Measurements from ENCODE around the gene TMCC3. TPM values are rescaled to one million over a fixed set of nuclear protein-coding genes. Genes with fewer than 3 reads are reported as not detected.

Gene TMCC3
- total and polyA plus RNA-seq, 9 of the 15 experiments (the other 6 are each of a cell fraction or from before 2014, with no cell fraction given): not detected

GRCh38 chr12:94603434-94604365 lies 46.7 kb downstream of the TMCC3 start:
- H3K27me3 ChIP-seq (ENCODE audit: control insufficient read depth in 2 of 2, insufficient read depth in 2 of 2, low read length in 2 of 2): no peaks in the 10 kb centered on the region
- H3K4me1 ChIP-seq (replicated peaks in 1 of 2; ENCODE audit: control insufficient read depth in 2 of 2, insufficient read depth in 2 of 2, low read length in 2 of 2): no peaks in the 10 kb centered on the region
- H3K4me3 ChIP-seq: no peak overlapping the region
- no peak overlapping the region for H3K4me2 ChIP-seq (ENCODE audit: insufficient read depth, low read length)
- no peak overlapping the region for H3K27ac ChIP-seq (ENCODE audit: extremely low read depth, low read depth, low read length)
- POLR2A ChIA-PET: interaction anchor here (0.7 kb wide), 1 partner anchor 218 kb away, joined by 3 read pairs; no protein-coding TSS in a partner anchor
- H3K9me1 ChIP-seq (ENCODE audit: control insufficient read depth, insufficient read depth, low read length): no peaks in the 10 kb centered on the region
- ATAC-seq (peak; percentile 84), DNase-seq (ENCODE audit: extremely low read depth in 1 of 4, low spot score in 3 of 4) (peak; percentile 51 to 56 (median 55)), FAIRE-seq (peak; percentile 86)
- no peaks in the 10 kb centered on the region for H3K36me3 ChIP-seq (ENCODE audit: control insufficient read depth, insufficient read depth, low read length)
- H4K20me1 ChIP-seq (replicated peaks; ENCODE audit: control insufficient read depth, insufficient read depth, low read length): no peaks in the 10 kb centered on the region
- in situ Hi-C loops (cut with MboI) (no loop called here), intact Hi-C loops (cut with micrococcal nuclease) (loop anchor here (5.0 kb wide), 1 partner anchor 159 kb away; no protein-coding TSS in a partner anchor)
- WGBS (ENCODE audit: insufficient coverage, low coverage, missing lambda C conversion rate): 9% methylated on average over 7 of the region's 7 CpGs
- CTCF ChIA-PET (ENCODE audit: low intra/inter-chr PET ratio): interaction anchor here (0.6 to 0.7 kb wide), 2 partner anchors 122 to 161 kb away, joined by 5 to 7 read pairs; no protein-coding TSS in a partner anchor
- BruUV-seq (replicated peaks): no TSS peak
- H3K9me3 ChIP-seq (replicated peaks; ENCODE audit: control insufficient read depth, insufficient read depth, low read depth, low read length): no peaks in the 10 kb centered on the region
- no peak overlapping the region for H2AFZ ChIP-seq (ENCODE audit: low read depth, low read length)
- H3K79me2 ChIP-seq (ENCODE audit: control insufficient read depth, insufficient read depth, low read length): no peaks in the 10 kb centered on the region
- no peak overlapping the region for H3K9ac ChIP-seq (ENCODE audit: insufficient read depth in 1 of 2, low read depth in 2 of 2, low read length in 2 of 2)
- TF ChIP-seq RAD21 (CRISPR knock-in tag; conservative IDR thresholded peaks at IDR 0.05 in 1 of 2, IDR thresholded peaks at IDR 0.05 in 1 of 2) (peak; percentile 48 to 68), GTF2B (IDR thresholded peaks at IDR 0.05; ENCODE audit: extremely low read depth, insufficient read length) (no peak), PATZ1 (CRISPR knock-in tag; IDR thresholded peaks at IDR 0.05; ENCODE audit: borderline replicate concordance) (no peak), ZNF655 (CRISPR knock-in tag; IDR thresholded peaks at IDR 0.05) (no peak), SMC3 (conservative IDR thresholded peaks at IDR 0.05; ENCODE audit: insufficient read depth, low read depth, low read length) (0 out of 2 replicates have a peak, but pooled peaks have one; percentile 36), RHOXF2B (CRISPR knock-in tag; conservative IDR thresholded peaks at IDR 0.05) (no peak), SIRT6 (IDR thresholded peaks at IDR 0.05; ENCODE audit: low read depth, low read length) (no peak), TAF15 (IDR thresholded peaks at IDR 0.05; ENCODE audit: low read depth, low read length) (no peak), RB1 (IDR thresholded peaks at IDR 0.05; ENCODE audit: low read depth) (no peak), CEBPG (CRISPR knock-in tag; IDR thresholded peaks at IDR 0.05) (no peak), CEBPG (tag; conservative IDR thresholded peaks at IDR 0.05 in 1 of 2, IDR thresholded peaks at IDR 0.05 in 1 of 2) (0 out of 4 replicates have a peak, but pooled peaks of 1 of the 2 experiments have one; percentile 18)

All from K562 (cell line).